GM18951 (cell line): ENCODE data around the gene THSD4.

Experiments
- POLR2A ChIP-seq: IDR thresholded peaks from 4 replicates; pipeline ENCODE4 v1.6.1; 2011; ENCODE audit warnings: mild to moderate bottlenecking; ENCODE audit not compliant: insufficient read length, insufficient read depth; ENCODE audit errors: extremely low read depth
- in situ Hi-C: fragments of 300-500 bp; cut with MboI; formaldehyde crosslinking; loops from one replicate; pipeline ENCODE4 v1.12.0; 2022; ENCODE audit warnings: low sequenced_read_pairs, mixed read lengths, inconsistent platforms; ENCODE audit not compliant: unreplicated experiment

The THSD4 gene

GRCh38 chr15:71273731-71274447, 158.6 kb downstream of the THSD4 start:
- in situ Hi-C loops, result no loop called here
- TF ChIP-seq POLR2A, result no peak

DNA sequence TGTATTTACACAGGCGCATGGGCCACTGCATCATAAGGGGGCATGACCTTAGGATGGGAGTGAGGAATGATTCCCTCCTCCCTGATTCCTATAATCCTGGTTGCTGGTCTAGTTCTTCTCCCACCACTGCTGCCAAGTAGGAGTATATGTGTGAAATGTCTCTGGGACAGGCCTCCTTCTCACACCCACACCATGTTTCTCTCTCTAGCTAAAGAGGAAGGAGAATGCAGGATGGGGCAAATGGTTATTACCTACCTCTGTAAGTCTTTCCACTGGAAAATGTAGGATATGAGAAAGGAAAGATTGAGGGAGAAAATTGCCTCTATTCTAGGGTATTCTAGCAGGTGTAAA, 159.2 kb downstream of the THSD4 start:
- TF ChIP-seq POLR2A, result no peak
- in situ Hi-C loops, result no loop called here

DNA sequence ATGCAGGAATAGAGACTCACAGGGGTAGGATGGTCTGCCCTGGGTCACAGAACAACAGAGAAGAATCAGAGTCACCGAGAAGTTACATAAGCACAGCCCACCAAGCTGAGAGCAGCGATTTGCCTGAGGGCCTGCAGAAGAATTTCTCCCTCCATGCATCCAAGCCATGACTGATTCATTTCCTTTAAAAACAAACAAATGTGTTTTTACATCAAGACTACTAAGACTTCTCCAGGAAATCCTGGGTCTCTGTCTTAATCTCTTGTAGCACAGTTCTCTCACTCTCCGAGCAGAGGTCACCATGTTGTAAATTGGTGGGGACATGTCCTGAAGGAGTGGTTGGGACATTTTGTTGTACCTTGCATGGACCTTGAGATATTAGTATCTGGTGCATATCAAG, 159.8 kb downstream of the THSD4 start:
- in situ Hi-C loops, result no loop called here
- TF ChIP-seq POLR2A, result no peak

- in situ Hi-C loops, result no loop called here
- TF ChIP-seq POLR2A, result no peak
Measured at GRCh38 chr15:71275566-71276335, 160.5 kb downstream of the THSD4 start.

- no peak for TF ChIP-seq POLR2A
- in situ Hi-C loops, result no loop called here
Measured at GRCh38 chr15:71276336-71276665, 161.0 kb downstream of the THSD4 start.

- in situ Hi-C loops, result no loop called here
- no peak for TF ChIP-seq POLR2A
Measured at GRCh38 chr15:71278989-71279756, 163.9 kb downstream of the THSD4 start.

DNA sequence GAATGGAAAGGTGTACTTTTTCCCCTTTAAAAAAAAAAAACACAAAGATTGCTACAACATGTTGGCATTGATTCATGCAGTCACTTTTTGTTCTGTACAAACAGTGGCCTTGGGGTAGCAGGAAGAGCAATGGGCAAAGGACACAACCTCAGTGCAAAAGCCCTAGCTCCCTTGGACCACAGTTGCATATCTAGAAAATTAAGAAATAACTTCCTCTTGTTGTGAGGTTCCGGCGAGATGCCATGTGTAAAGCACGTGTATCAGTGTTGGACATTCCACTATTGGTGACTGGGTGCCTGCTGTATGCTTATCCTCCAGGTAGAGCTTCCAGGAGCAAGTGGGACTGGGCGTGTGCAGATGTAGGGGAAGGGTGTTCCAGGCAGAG, 164.5 kb downstream of the THSD4 start:
- in situ Hi-C loops, result no loop called here
- TF ChIP-seq POLR2A, result no peak

DNA sequence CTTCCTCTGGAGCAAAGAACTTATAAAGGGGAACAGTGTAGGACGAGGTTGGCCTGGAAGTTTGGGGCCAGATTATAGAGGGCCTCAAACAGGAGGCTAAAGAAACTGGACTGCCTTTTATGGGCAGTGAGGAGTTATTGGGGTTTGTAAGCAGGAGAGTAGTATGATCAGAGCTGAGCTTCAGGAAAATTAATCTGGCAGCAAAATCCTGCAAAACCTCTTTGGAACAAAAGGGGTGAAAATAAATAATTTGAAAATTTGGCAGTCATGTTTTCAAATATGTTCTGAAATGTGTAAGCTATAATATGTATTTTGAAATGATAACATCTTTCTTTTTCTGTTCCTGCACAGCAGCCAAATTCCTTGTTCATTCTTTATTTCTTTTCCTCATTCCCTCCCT, 164.9 kb downstream of the THSD4 start:
- TF ChIP-seq POLR2A, result no peak
- in situ Hi-C loops, result no loop called here

DNA sequence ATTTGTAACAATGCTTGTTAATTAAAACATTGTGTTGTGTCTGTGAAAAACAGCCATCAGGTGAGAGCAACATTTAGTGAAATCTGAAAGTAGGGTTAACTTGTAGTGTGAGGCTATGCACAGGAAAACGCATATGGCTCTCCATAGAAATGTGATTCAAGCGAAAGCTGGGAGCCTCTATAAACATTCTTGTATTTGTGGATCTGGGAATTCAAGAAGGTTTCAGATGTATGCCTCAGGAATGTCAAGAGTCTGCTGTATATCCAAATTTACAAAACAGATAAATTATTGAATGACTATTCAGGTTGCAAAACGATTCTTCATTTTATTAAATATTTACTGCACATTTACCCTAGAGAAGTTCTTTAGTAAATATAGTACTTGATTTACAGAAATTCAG, 166.0 kb downstream of the THSD4 start:
- no peak for TF ChIP-seq POLR2A
- in situ Hi-C loops, result no loop called here

- TF ChIP-seq POLR2A, result no peak
- in situ Hi-C loops, result no loop called here
Measured at GRCh38 chr15:71282076-71282475, 166.8 kb downstream of the THSD4 start.

DNA sequence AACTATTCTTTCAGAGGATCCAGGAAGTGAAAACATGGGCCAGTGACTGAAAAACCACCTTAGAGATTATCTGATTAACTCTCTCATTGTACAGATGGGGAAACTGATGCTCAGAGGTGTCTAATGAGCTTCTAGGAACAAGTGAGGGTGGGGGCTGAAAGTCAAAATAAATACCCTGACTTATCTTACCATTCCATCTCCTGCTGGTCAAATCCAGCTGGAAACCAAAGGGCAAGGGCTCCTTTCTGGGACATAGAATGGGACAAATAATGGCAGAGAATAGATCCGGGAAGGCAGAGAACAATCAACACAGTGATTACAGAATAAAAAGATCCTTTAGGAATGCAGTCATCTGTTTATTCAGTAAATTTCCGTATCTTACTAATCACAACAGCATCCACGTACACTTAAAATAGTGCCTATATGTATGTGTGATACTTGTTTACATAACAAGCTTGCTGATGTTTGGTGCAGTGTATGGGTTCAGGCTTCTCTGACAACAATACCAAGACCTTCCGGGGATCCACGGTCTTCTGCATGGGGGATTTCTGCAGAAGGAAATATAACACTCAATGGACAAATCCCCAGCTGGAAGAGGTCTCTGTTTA, 173.2 kb downstream of the THSD4 start:
- in situ Hi-C loops, result no loop called here
- no peak for TF ChIP-seq POLR2A

GRCh38 chr15:71290002-71290401, 174.7 kb downstream of the THSD4 start:
- TF ChIP-seq POLR2A, result no peak
- in situ Hi-C loops, result no loop called here

- in situ Hi-C loops, result no loop called here
- TF ChIP-seq POLR2A, result no peak
Measured at GRCh38 chr15:71290881-71291635, 175.8 kb downstream of the THSD4 start.
